ENCODE data around the gene NPRL2.

DNA sequence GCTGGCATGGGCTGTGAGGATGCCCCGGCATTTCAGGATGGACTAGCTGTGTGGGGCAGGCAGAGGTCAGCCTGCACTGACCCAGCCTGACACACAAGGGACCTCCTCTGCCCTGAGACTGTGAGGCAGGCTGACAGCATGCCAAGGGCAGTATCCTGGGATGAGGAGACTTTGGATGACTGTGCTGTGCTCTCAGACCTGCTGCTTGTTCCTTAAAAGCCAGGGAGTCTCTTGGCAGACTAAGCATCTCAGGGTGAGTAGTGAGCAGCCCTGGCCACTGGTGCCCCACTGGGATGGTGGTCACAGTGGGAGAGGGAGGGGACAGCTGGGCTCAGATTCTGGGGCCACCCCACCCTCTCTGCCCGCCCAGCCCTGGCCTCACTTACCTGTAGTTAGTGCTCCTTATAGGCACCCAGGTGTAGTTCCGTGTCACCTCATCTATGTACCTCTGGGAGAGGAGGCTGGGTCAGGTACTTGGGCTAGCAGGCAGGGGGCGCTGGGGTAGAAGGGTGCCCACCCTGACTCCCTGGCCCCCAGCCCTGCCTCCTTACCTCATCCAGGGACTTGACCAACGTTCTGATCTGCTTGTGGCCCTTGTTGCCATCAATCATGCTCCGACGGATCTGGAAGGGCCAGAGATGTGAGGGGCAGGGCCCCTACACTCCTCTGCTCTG is 24.8 kb upstream of the NPRL2 start:
- TF ChIP-seq, protein P1, sequence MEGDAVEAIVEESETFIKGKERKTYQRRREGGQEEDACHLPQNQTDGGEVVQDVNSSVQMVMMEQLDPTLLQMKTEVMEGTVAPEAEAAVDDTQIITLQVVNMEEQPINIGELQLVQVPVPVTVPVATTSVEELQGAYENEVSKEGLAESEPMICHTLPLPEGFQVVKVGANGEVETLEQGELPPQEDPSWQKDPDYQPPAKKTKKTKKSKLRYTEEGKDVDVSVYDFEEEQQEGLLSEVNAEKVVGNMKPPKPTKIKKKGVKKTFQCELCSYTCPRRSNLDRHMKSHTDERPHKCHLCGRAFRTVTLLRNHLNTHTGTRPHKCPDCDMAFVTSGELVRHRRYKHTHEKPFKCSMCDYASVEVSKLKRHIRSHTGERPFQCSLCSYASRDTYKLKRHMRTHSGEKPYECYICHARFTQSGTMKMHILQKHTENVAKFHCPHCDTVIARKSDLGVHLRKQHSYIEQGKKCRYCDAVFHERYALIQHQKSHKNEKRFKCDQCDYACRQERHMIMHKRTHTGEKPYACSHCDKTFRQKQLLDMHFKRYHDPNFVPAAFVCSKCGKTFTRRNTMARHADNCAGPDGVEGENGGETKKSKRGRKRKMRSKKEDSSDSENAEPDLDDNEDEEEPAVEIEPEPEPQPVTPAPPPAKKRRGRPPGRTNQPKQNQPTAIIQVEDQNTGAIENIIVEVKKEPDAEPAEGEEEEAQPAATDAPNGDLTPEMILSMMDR (conservative IDR thresholded peaks at IDR 0.05 in 1 of 2, IDR thresholded peaks at IDR 0.05 in 1 of 2; ENCODE audit: low read depth in 1 of 2, low read length in 2 of 2) = no peak
- no peak for TF ChIP-seq EZH2 (IDR thresholded peaks at IDR 0.05; ENCODE audit: low read length, missing control alignments)
